Naive thymus-derived CD8-positive, alpha-beta T cell (primary cell): Measurements from ENCODE around the gene PPM1L. TPM values are rescaled to one million over a fixed set of nuclear protein-coding genes. Genes with fewer than 3 reads are reported as not detected.

Experiments
- ATAC-seq, 2 donors: fragments of 150-1000 bp; cut with Tn5 transposase in 1 of 2; sonication (Bioruptor Pico), chemical (Tn5 transposase) in 1 of 2; 1 replicate in 1 of 2; 2 replicates in 1 of 2; pipeline ENCODE4 v1.10.0; 2021; ENCODE audit warnings: mild to moderate bottlenecking in 2 of 2, moderate library complexity in 2 of 2
- POLR2A ChIA-PET: fragments of 350-600 bp; sonication (Branson Sonifier 250); formaldehyde crosslinking; loops from one replicate; lab custom pipeline; 2021; ENCODE audit warnings: antibody characterized with exemption; lab: Charles Lee
- DNase-seq, 10 donors: peaks; one replicate each; pipeline versions ENCODE4 v3.0.0 to v3.0.0-alpha.2; 2020 to 2022
- H3K27ac Mint-ChIP-seq, 10 donors: one replicate each; pipeline ENCODE4 v1.8.0; 2020 to 2022; ENCODE audit warnings: mild to moderate bottlenecking in 10 of 10, mixed read lengths in 10 of 10, moderate library complexity in 4 of 10, inconsistent platforms in 1 of 10
- H3K27me3 Mint-ChIP-seq, 5 donors: one replicate each; pipeline ENCODE4 v1.8.0; 2021 to 2022; ENCODE audit warnings: mixed read lengths in 5 of 5
- H3K36me3 Mint-ChIP-seq, 3 donors: one replicate each; pipeline ENCODE4 v1.8.0; 2020 to 2022; ENCODE audit warnings: mixed read lengths in 3 of 3, mild to moderate bottlenecking in 2 of 3, inconsistent platforms in 1 of 3
- H3K4me1 Mint-ChIP-seq, 4 donors: one replicate each; pipeline ENCODE4 v1.8.0; 2021 to 2022; ENCODE audit warnings: mixed read lengths in 4 of 4
- H3K4me3 Mint-ChIP-seq, 10 donors: one replicate each; pipeline ENCODE4 v1.8.0; 2020 to 2022; ENCODE audit warnings: mild to moderate bottlenecking in 10 of 10, mixed read lengths in 10 of 10, moderate library complexity in 6 of 10, inconsistent platforms in 1 of 10
- H3K9me3 Mint-ChIP-seq, 9 donors: one replicate each; pipeline ENCODE4 v1.8.0; 2020 to 2022; ENCODE audit warnings: mixed read lengths in 9 of 9, mild to moderate bottlenecking in 3 of 9, inconsistent platforms in 1 of 9, moderate library complexity in 1 of 9
- polyA plus RNA-seq, 3 donors: library from polyadenylated mRNA; unstranded; fragments of 300-500 nt; fragmentation: Illumina TruSeq; gene quantifications; one replicate each; pipeline ENCODE4 v1.2.3, GENCODE V29; 2021
- total RNA-seq, 8 experiments: library from RNA in 2 of 8; stranded (reverse) in 2 of 8; gene quantifications; one replicate each; pipeline ENCODE4 v1.2.3 and lab custom pipeline; 2021 to 2026

PPM1L gene
- total and polyA plus RNA-seq, 5 experiments from 2014 or later = 0.46 to 5.9 (median 1.9) TPM

- H3K27ac Mint-ChIP-seq = no peak overlapping the region
- H3K4me3 Mint-ChIP-seq = no peak overlapping the region
- peaks cover 0 to 15% (median 3%) of the 10 kb centered on the region in 9 donors for H3K9me3 Mint-ChIP-seq
- H3K27me3 Mint-ChIP-seq = peaks cover 0 to 4% (median 0%) of the 10 kb centered on the region in 5 donors
- ATAC-seq (no peak), DNase-seq (no peak)
- POLR2A ChIA-PET = no interaction called here
- H3K36me3 Mint-ChIP-seq = peaks cover 0 to 14% (median 1%) of the 10 kb centered on the region in 3 donors
- peaks cover 0 to 29% (median 10%) of the 10 kb centered on the region in 4 donors for H3K4me1 Mint-ChIP-seq
These were observed 84.6 kb downstream of the PPM1L start for GRCh38 chr3:160840590-160840989.

- DNase-seq (no peak), ATAC-seq (no peak)
- Mint-ChIP-seq H3K36me3 (peaks cover 0 to 13% (median 0%) of the 10 kb centered on the region in 3 donors), H3K4me3 (no peak overlapping the region), H3K27me3 (peaks cover 0 to 3% (median 0%) of the 10 kb centered on the region in 5 donors), H3K4me1 (peaks cover 0 to 21% (median 10%) of the 10 kb centered on the region in 4 donors), H3K9me3 (peaks cover 0 to 15% (median 3%) of the 10 kb centered on the region in 9 donors), H3K27ac (no peak overlapping the region)
- POLR2A ChIA-PET = no interaction called here
These were observed 85.4 kb downstream of the PPM1L start for GRCh38 chr3:160841455-160841854.

- no peak for DNase-seq
- H3K4me1 Mint-ChIP-seq = peaks cover 0 to 14% (median 6%) of the 10 kb centered on the region in 4 donors
- peaks cover 0 to 3% (median 0%) of the 10 kb centered on the region in 5 donors for H3K27me3 Mint-ChIP-seq
- POLR2A ChIA-PET = no interaction called here
- ATAC-seq = no peak
- H3K36me3 Mint-ChIP-seq = peaks cover 0 to 13% (median 0%) of the 10 kb centered on the region in 3 donors
- peaks cover 0 to 15% (median 3%) of the 10 kb centered on the region in 9 donors for H3K9me3 Mint-ChIP-seq
- no peak overlapping the region for H3K4me3 Mint-ChIP-seq
- no peak overlapping the region for H3K27ac Mint-ChIP-seq
These were observed 86.3 kb downstream of the PPM1L start for GRCh38 chr3:160842021-160843005.

- peaks cover 0 to 8% (median 0%) of the 10 kb centered on the region in 9 donors for H3K9me3 Mint-ChIP-seq
- no peak for ATAC-seq
- H3K4me1 Mint-ChIP-seq = peaks cover 0 to 3% (median 0%) of the 10 kb centered on the region in 4 donors
- H3K36me3 Mint-ChIP-seq = peaks cover 0 to 8% (median 5%) of the 10 kb centered on the region in 3 donors
- DNase-seq = no peak
- peaks cover 0 to 8% (median 0%) of the 10 kb centered on the region in 5 donors for H3K27me3 Mint-ChIP-seq
- no peak overlapping the region for H3K27ac Mint-ChIP-seq
- POLR2A ChIA-PET = no interaction called here
- no peak overlapping the region for H3K4me3 Mint-ChIP-seq
These were observed 95.7 kb downstream of the PPM1L start for GRCh38 chr3:160851629-160852210.

- Mint-ChIP-seq H3K36me3 (peaks cover 0 to 8% (median 5%) of the 10 kb centered on the region in 3 donors), H3K4me3 (no peak overlapping the region), H3K9me3 (peaks cover 0 to 8% (median 0%) of the 10 kb centered on the region in 9 donors), H3K27me3 (peaks cover 0 to 8% (median 0%) of the 10 kb centered on the region in 5 donors), H3K27ac (no peak overlapping the region), H3K4me1 (no peaks in the 10 kb centered on the region)
- ATAC-seq = no peak
- DNase-seq = no peak
- POLR2A ChIA-PET = no interaction called here
These were observed 96.8 kb downstream of the PPM1L start for GRCh38 chr3:160852856-160853255.

GRCh38 chr3:160856450-160856849, 100.4 kb downstream of the PPM1L start:
- Mint-ChIP-seq H3K9me3 (peaks cover 0 to 8% (median 0%) of the 10 kb centered on the region in 9 donors), H3K36me3 (peaks cover 0 to 5% (median 3%) of the 10 kb centered on the region in 3 donors), H3K4me1 (no peaks in the 10 kb centered on the region), H3K27me3 (peaks cover 0 to 4% (median 0%) of the 10 kb centered on the region in 5 donors), H3K27ac (no peak overlapping the region), H3K4me3 (no peak overlapping the region)
- POLR2A ChIA-PET = no interaction called here
- DNase-seq (no peak), ATAC-seq (no peak)

- Mint-ChIP-seq H3K27me3 (peaks cover 0 to 4% (median 0%) of the 10 kb centered on the region in 5 donors), H3K27ac (no peak overlapping the region)
- POLR2A ChIA-PET = no interaction called here
These were observed 101.6 kb downstream of the PPM1L start for GRCh38 chr3:160857476-160858119.

GRCh38 chr3:160860346-160860745, 104.3 kb downstream of the PPM1L start:
- Mint-ChIP-seq H3K9me3 (no peaks in the 10 kb centered on the region), H3K4me3 (no peak overlapping the region), H3K27me3 (peaks cover 0 to 3% (median 0%) of the 10 kb centered on the region in 5 donors), H3K4me1 (no peaks in the 10 kb centered on the region), H3K36me3 (no peaks in the 10 kb centered on the region), H3K27ac (no peak overlapping the region)
- DNase-seq (no peak), ATAC-seq (no peak)
- POLR2A ChIA-PET = no interaction called here

More at GRCh38 chr3:160857476-160858119, 101.6 kb downstream of the PPM1L start:
- DNase-seq (no peak), ATAC-seq (no peak)
- Mint-ChIP-seq H3K4me1 (no peaks in the 10 kb centered on the region), H3K36me3 (peaks cover 0 to 5% (median 0%) of the 10 kb centered on the region in 3 donors), H3K9me3 (peaks cover 0 to 8% (median 0%) of the 10 kb centered on the region in 9 donors), H3K4me3 (no peak overlapping the region)

- peaks cover 0 to 5% (median 2%) of the 10 kb centered on the region in 4 donors for H3K4me1 Mint-ChIP-seq
- H3K9me3 Mint-ChIP-seq = no peaks in the 10 kb centered on the region
- H3K4me3 Mint-ChIP-seq = no peak overlapping the region
- no peak overlapping the region for H3K27ac Mint-ChIP-seq
- H3K36me3 Mint-ChIP-seq = no peaks in the 10 kb centered on the region
- peaks cover 0 to 9% (median 5%) of the 10 kb centered on the region in 5 donors for H3K27me3 Mint-ChIP-seq
- POLR2A ChIA-PET = no interaction called here
- DNase-seq = no peak
- no peak for ATAC-seq
These were observed 113.8 kb downstream of the PPM1L start for GRCh38 chr3:160869825-160870224.

GRCh38 chr3:160870327-160870726, 114.3 kb downstream of the PPM1L start:
- H3K27ac Mint-ChIP-seq = no peak overlapping the region
- ATAC-seq (no peak), DNase-seq (no peak)
- POLR2A ChIA-PET = no interaction called here
- H3K27me3 Mint-ChIP-seq = peaks cover 0 to 9% (median 5%) of the 10 kb centered on the region in 5 donors
- no peak overlapping the region for H3K4me3 Mint-ChIP-seq
- H3K36me3 Mint-ChIP-seq = no peaks in the 10 kb centered on the region
- peaks cover 0 to 5% (median 2%) of the 10 kb centered on the region in 4 donors for H3K4me1 Mint-ChIP-seq
- no peaks in the 10 kb centered on the region for H3K9me3 Mint-ChIP-seq

- no peaks in the 10 kb centered on the region for H3K4me1 Mint-ChIP-seq
- peaks cover 0 to 14% (median 5%) of the 10 kb centered on the region in 5 donors for H3K27me3 Mint-ChIP-seq
- DNase-seq = no peak
- POLR2A ChIA-PET = no interaction called here
- peaks cover 0 to 12% (median 4%) of the 10 kb centered on the region in 3 donors for H3K36me3 Mint-ChIP-seq
- peaks cover 0 to 14% (median 6%) of the 10 kb centered on the region in 9 donors for H3K9me3 Mint-ChIP-seq
- no peak for ATAC-seq
- no peak overlapping the region for H3K4me3 Mint-ChIP-seq
- H3K27ac Mint-ChIP-seq = no peak overlapping the region
These were observed 118.7 kb downstream of the PPM1L start for GRCh38 chr3:160874736-160875135.

GRCh38 chr3:160876643-160877042, 120.6 kb downstream of the PPM1L start:
- no peak for DNase-seq
- no peak for ATAC-seq
- H3K36me3 Mint-ChIP-seq = peaks cover 0 to 12% (median 4%) of the 10 kb centered on the region in 3 donors
- peaks cover 0 to 9% (median 0%) of the 10 kb centered on the region in 5 donors for H3K27me3 Mint-ChIP-seq
- H3K4me3 Mint-ChIP-seq = no peak overlapping the region
- POLR2A ChIA-PET = no interaction called here
- peaks cover 0 to 2% (median 0%) of the 10 kb centered on the region in 4 donors for H3K4me1 Mint-ChIP-seq
- no peak overlapping the region for H3K27ac Mint-ChIP-seq
- peaks cover 0 to 14% (median 6%) of the 10 kb centered on the region in 9 donors for H3K9me3 Mint-ChIP-seq
